GM10248 (cell line): Measurements from ENCODE around the gene SEMA4C.

Experiments
- CTCF ChIA-PET: fragments of 300-600 bp; sonication (Branson Sonifier 250); formaldehyde crosslinking; extraction: SDS; loops from one replicate; lab custom pipeline; 2021; ENCODE audit warnings: antibody characterized with exemption; lab: Yijun Ruan, JAX
- POLR2A ChIA-PET: fragments of 350-650 bp; sonication (Branson Sonifier 250); formaldehyde crosslinking; extraction: SDS; loops from one replicate; lab custom pipeline; 2020; ENCODE audit warnings: antibody characterized with exemption; lab: Yijun Ruan, JAX
- DNase-seq: peaks from one replicate; pipeline ENCODE4 v3.0.0; 2012; ENCODE audit errors: extremely low spot score
- CTCF ChIP-seq: IDR thresholded peaks from 2 replicates; pipeline ENCODE4 v1.5.1; 2012; ENCODE audit warnings: mild to moderate bottlenecking, low read depth; ENCODE audit errors: extremely low read depth, missing control alignments, control extremely low read depth

SEMA4C gene

DNA sequence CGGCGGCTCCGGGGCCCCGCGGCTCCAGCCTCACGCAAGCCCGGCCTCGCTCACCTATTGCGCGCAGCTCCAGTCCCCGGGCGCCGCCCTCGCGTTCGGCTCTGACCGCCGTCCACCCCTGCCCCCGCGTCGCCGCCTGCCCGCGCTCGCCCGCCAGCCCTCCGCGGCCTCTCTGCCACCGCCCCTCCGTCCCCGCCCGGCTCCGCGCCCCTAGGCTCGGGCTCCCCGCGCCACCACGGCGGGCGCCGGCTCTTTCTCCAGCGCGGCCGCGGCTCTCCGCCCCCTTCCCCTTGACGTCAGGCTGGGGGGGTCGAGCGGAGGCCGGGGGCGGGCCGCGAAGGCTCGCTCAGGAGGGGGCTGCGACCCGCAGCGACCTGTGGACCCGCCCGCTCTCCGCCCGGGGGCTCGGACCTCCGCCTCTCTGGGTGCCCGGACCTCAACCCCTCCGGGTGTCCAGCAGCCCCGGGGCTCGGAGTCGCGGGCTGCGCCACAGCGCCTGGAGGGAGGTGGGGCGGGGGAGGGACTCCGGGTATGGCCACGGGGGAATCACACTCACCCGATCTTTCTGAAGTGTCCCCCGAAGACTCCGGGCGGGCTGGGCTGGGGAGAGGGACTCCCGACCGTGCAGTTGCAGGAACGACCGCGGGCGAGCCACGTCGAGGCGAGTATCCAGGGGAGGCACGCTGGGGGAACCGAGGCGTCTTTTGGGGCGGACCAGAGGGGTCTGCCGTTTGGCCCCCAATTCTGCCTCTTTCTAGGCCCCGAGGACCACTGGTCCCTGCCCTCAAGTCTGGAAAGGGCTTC lies at the start of gene SEMA4C:
Gene SEMA4C (minus strand): TSS at position 259 of the 804 bp plus-strand sequence. CDS start 2,194 bp downstream, outside the sequence.
- CTCF ChIA-PET = interaction anchor here (1.6 to 4.4 kb wide), 3 partner anchors 12 to 17 kb away, joined by 4 to 45 read pairs (median 14); partner anchors contain the start of gene ANKRD39
- POLR2A ChIA-PET = no interaction called here
- peak; percentile 66 for DNase-seq
- no peak for TF ChIP-seq CTCF

- DNase-seq = no peak
- POLR2A ChIA-PET = no interaction called here
- CTCF ChIA-PET = no interaction called here
- TF ChIP-seq CTCF = no peak
Measured at GRCh38 chr2:96918754-96919550, 49.1 kb upstream of the SEMA4C start.

- no peak for TF ChIP-seq CTCF
- CTCF ChIA-PET = interaction anchor here (1.5 kb wide), 1 partner anchor 15 kb away, joined by 3 read pairs; no protein-coding TSS in a partner anchor
Measured at GRCh38 chr2:96918092-96918753, 48.3 kb upstream of the SEMA4C start.

DNA sequence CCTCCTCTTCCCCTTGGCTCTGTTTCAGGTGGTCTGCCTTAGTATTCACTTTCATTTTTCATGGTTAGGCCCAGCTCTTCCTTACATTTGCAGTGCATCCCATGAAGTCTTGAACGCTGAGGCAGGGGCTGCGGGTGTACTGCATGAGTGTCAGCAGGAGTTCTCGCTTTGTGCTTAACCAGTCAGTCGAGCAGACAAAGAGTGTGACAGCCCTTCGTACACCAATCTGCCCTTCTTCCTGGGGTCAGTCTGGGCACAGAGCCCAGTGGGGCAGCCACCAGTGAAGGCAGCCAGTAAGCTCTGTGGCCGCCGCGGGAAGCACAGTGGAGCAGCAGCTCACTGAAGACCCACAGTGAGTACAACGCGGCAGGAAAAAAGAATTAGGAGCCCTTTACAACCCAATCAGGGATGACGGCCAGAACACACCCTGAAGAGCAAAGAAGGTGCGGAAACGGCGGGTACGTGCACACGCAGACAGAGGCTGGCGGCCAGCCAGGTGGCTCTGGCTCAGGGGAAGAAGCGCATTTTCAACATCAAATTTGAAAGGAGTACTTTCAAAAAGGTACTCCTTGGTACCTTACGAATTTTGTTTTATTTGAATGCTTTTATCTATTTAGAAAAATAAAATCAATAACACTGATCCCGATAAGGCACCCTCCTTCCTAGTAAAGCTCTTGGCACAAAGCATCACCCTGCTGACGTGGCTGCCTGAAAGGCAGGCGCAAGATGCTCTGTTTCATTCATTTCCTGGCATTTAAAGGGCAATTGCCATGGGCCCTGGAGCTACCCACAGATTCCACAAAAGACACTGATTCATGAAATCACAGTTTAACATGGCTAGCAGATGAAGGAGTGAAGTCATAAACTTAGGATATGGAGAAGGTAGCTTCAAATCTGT lies 47.0 kb upstream of the SEMA4C start:
- TF ChIP-seq CTCF = no peak
- DNase-seq = no peak
- POLR2A ChIA-PET = no interaction called here
- CTCF ChIA-PET = interaction anchor here (0.7 to 1.5 kb wide), 2 partner anchors 13 to 34 kb away, joined by 3 read pairs; no protein-coding TSS in a partner anchor

More at GRCh38 chr2:96918092-96918753, 48.3 kb upstream of the SEMA4C start:
- POLR2A ChIA-PET = no interaction called here
- no peak for DNase-seq

DNA sequence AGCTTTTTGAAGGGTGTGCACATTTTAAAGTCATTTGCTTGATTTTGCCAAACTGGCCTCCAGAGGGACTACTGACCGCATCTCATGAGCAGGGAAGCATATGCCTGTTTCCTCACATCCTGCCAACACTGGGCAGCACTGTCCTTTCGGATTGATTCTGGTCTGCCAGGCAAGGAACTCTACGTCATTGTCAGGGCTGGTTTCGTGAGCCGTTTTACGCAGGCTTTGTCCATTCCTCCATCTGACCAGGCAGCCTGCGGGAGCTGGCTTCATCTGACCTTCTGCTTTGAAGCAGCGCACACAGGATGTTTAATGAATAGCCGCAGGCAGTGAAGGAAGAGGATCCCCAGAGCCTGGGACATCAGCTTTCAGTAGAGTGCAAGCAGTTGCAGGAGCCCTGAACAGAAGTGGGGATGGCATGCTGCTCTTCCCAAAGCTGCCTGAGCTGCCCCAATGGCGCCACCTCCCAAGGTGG lies 46.3 kb upstream of the SEMA4C start:
- ChIA-PET POLR2A (no interaction called here), CTCF (interaction anchor here (0.7 kb wide), 1 partner anchor 34 kb away, joined by 3 read pairs; no protein-coding TSS in a partner anchor)
- no peak for DNase-seq
- TF ChIP-seq CTCF = no peak
